ENCODE measurements around the gene LGI1. TPM values are rescaled to one million over a fixed set of nuclear protein-coding genes. Genes with fewer than 3 reads are reported as not detected.
"Not testable (repeated sequence)": the region's sequence is repeated elsewhere in the genome, so short reads cannot be mapped to it uniquely, and the experiment has no call there.

The LGI1 gene
- total RNA-seq, 1 experiment from 2014 or later, result not detected

- DNase-seq (ENCODE audit: low read depth), result no peak
- in situ Hi-C loops (cut with HindIII; ENCODE audit: low pct_unique_long_range_greater_than_20kb, low sequenced_read_pairs), result no loop called here
Observed at GRCh38 chr10:93827056-93827804, 69.5 kb downstream of the LGI1 start.

- in situ Hi-C loops (cut with HindIII; ENCODE audit: low pct_unique_long_range_greater_than_20kb, low sequenced_read_pairs); DNase-seq (ENCODE audit: low read depth): not testable (repeated sequence)
Observed at GRCh38 chr10:93831065-93831464, 73.3 kb downstream of the LGI1 start.

GRCh38 chr10:93835770-93836169 lies 78.0 kb downstream of the LGI1 start:
- DNase-seq (ENCODE audit: low read depth), result no peak
- in situ Hi-C loops (cut with HindIII; ENCODE audit: low pct_unique_long_range_greater_than_20kb, low sequenced_read_pairs), result no loop called here

GRCh38 chr10:93837822-93838221 lies 80.1 kb downstream of the LGI1 start:
- in situ Hi-C loops (cut with HindIII; ENCODE audit: low pct_unique_long_range_greater_than_20kb, low sequenced_read_pairs), result no loop called here
- DNase-seq (ENCODE audit: low read depth), result no peak

- in situ Hi-C loops (cut with HindIII; ENCODE audit: low pct_unique_long_range_greater_than_20kb, low sequenced_read_pairs), result no loop called here
- DNase-seq (ENCODE audit: low read depth), result no peak
Observed at GRCh38 chr10:93838278-93838677, 80.5 kb downstream of the LGI1 start.

- in situ Hi-C loops (cut with HindIII; ENCODE audit: low pct_unique_long_range_greater_than_20kb, low sequenced_read_pairs), result no loop called here
- DNase-seq (ENCODE audit: low read depth), result no peak
Observed at GRCh38 chr10:93841961-93842360, 84.2 kb downstream of the LGI1 start.

- no peak for DNase-seq (ENCODE audit: low read depth)
- in situ Hi-C loops (cut with HindIII; ENCODE audit: low pct_unique_long_range_greater_than_20kb, low sequenced_read_pairs), result no loop called here
Observed at GRCh38 chr10:93844979-93845626, 87.4 kb downstream of the LGI1 start.

Other genes starting within 250 kb of the LGI1 start
- not detected in 2 replicates for gene FFAR4, start 191.3 kb upstream of the LGI1 start, total RNA-seq (2014; rRNA removed; shearing (Covaris generic); ENCODE audit: low replicate concordance)
- 0.54 TPM in 1 of 2 replicates, not detected in the other for gene RBP4, start 156.7 kb upstream of the LGI1 start, total RNA-seq (2014; rRNA removed; shearing (Covaris generic); ENCODE audit: low replicate concordance)
- gene PDE6C, start 145.4 kb upstream of the LGI1 start, total RNA-seq (2014; rRNA removed; shearing (Covaris generic); ENCODE audit: low replicate concordance), result not detected in 2 replicates
- gene FRA10AC1, start 55.3 kb upstream of the LGI1 start, total RNA-seq (2014; rRNA removed; shearing (Covaris generic); ENCODE audit: low replicate concordance), result 0.67 and 3.9 TPM in 2 replicates
- gene SLC35G1, start 136.0 kb downstream of the LGI1 start, total RNA-seq (2014; rRNA removed; shearing (Covaris generic); ENCODE audit: low replicate concordance), result 0.49 and 1.3 TPM in 2 replicates
- 0.70 and 1.0 TPM in 2 replicates for gene PLCE1, start 236.0 kb downstream of the LGI1 start, total RNA-seq (2014; rRNA removed; shearing (Covaris generic); ENCODE audit: low replicate concordance)

Measured in Caki2 (cell line).